Keratinocyte (primary cell): Measurements from ENCODE around the gene PRR7. TPM values are rescaled to one million over a fixed set of nuclear protein-coding genes. Genes with fewer than 3 reads are reported as not detected.

Experiments
- DNase-seq: peaks from one replicate; pipeline ENCODE4 v3.0.0-alpha.2; 2011; ENCODE audit warnings: low read depth, missing footprints, low spot score
- FAIRE-seq: peaks from 2 replicates; lab custom pipeline; 2011; peaks lifted over from hg19 to GRCh38; lab: Jason Lieb, UNC
- H2AFZ ChIP-seq: 2 replicates; pipeline ENCODE4 v1.6.0; 2012; ENCODE audit warnings: low read length, control low read depth, inconsistent platforms; ENCODE audit not compliant: control insufficient read depth
- H3K27ac ChIP-seq: 2 replicates; pipeline ENCODE4 v1.5.1; 2011; ENCODE audit warnings: low read length; ENCODE audit not compliant: control insufficient read depth, insufficient read depth
- H3K27me3 ChIP-seq: 3 replicates; pipeline ENCODE4 v1.6.0; 2011; ENCODE audit warnings: low read length; ENCODE audit not compliant: control insufficient read depth, insufficient read depth; ENCODE audit errors: extremely low read depth
- H3K36me3 ChIP-seq, 2 experiments: 2 replicates in 1 of 2; 3 replicates in 1 of 2; pipeline ENCODE4 v1.5.1; 2011; ENCODE audit warnings: low read length in 2 of 2, mild to moderate bottlenecking in 1 of 2; ENCODE audit not compliant: control insufficient read depth in 2 of 2, insufficient read depth in 2 of 2; ENCODE audit errors: extremely low read depth in 1 of 2
- H3K4me1 ChIP-seq: 3 replicates; pipeline ENCODE4 v1.5.1; 2011; ENCODE audit warnings: low read length; ENCODE audit not compliant: control insufficient read depth, insufficient read depth; ENCODE audit errors: extremely low read depth
- H3K4me2 ChIP-seq: 3 replicates; pipeline ENCODE4 v1.6.0; 2011; ENCODE audit warnings: low read depth, low read length; ENCODE audit not compliant: control insufficient read depth, insufficient read depth; ENCODE audit errors: extremely low read depth
- H3K4me3 ChIP-seq, 3 experiments: fragments of 200-600 bp in 1 of 3; sonication (generic) in 1 of 3; 2 replicates in 2 of 3; 3 replicates in 1 of 3; pipeline ENCODE4 v1.5.1; 2011 to 2016; ENCODE audit warnings: low read length in 3 of 3, mild to moderate bottlenecking in 3 of 3, control low read depth in 2 of 3, inconsistent platforms in 1 of 3, low read depth in 1 of 3, mixed read lengths in 1 of 3, mixed run types in 1 of 3, moderate library complexity in 1 of 3; ENCODE audit not compliant: control insufficient read depth in 2 of 3, insufficient read depth in 2 of 3; ENCODE audit errors: extremely low read depth in 1 of 3
- H3K79me2 ChIP-seq: 2 replicates; pipeline ENCODE4 v1.6.0; 2012; ENCODE audit warnings: low read length; ENCODE audit not compliant: control insufficient read depth, insufficient read depth
- H3K9ac ChIP-seq: 3 replicates; pipeline ENCODE4 v1.6.0; 2011; ENCODE audit warnings: low read length; ENCODE audit not compliant: control insufficient read depth, insufficient read depth; ENCODE audit errors: extremely low read depth
- H3K9me1 ChIP-seq: 3 replicates; pipeline ENCODE4 v1.6.0; 2011; ENCODE audit warnings: low read length; ENCODE audit not compliant: control insufficient read depth, insufficient read depth; ENCODE audit errors: extremely low read depth
- H3K9me3 ChIP-seq: 2 replicates; pipeline ENCODE4 v1.5.1; 2012; ENCODE audit warnings: low read depth, low read length; ENCODE audit not compliant: control insufficient read depth
- H4K20me1 ChIP-seq: 3 replicates; pipeline ENCODE4 v1.6.0; 2011; ENCODE audit warnings: low read length; ENCODE audit not compliant: control insufficient read depth, insufficient read depth; ENCODE audit errors: extremely low read depth
- CTCF ChIP-seq, 3 experiments: IDR thresholded peaks in 1 of 3; conservative IDR thresholded peaks in 1 of 3; optimal IDR thresholded peaks in 1 of 3; 2 replicates in 2 of 3; 3 replicates in 1 of 3; pipeline versions ENCODE3 to v1.5.1; 2011; ENCODE audit warnings: low read length in 3 of 3, mild to moderate bottlenecking in 3 of 3, moderate library complexity in 2 of 3, control low read depth in 1 of 3, inconsistent platforms in 1 of 3; ENCODE audit not compliant: insufficient read depth in 2 of 3; ENCODE audit errors: extremely low read depth in 1 of 3
- EZH2 ChIP-seq: IDR thresholded peaks from one replicate; pipeline ENCODE4 v1.6.1; 2012; ENCODE audit warnings: inconsistent platforms, mild to moderate bottlenecking, low read length, moderate library complexity
- dilution Hi-C: fragments of 300-500 bp; cut with MboI; formaldehyde crosslinking; loops from one replicate; pipeline ENCODE4 v1.7.0; 2020; ENCODE audit warnings: low sequenced_read_pairs; ENCODE audit not compliant: extremely low pct_ligation_motif_present
- polyA plus RNA-seq, 5 experiments: library from polyadenylated mRNA; depleted of rRNA in 3 of 5; stranded (reverse) in 3 of 5; stranded (forward) in 1 of 5; unstranded in 1 of 5; fragments of >200 nt; gene quantifications; 1 replicate in 1 of 5; 2 replicates in 3 of 5; 3 replicates in 1 of 5; pipeline versions ENCODE4 v1.2.1 to v1.2.3, GENCODE V29; 2011 to 2012; ENCODE audit warnings: missing spikeins in 2 of 5, low read depth in 1 of 5, low replicate concordance in 1 of 5

Gene PRR7
- polyA plus RNA-seq, 1 donor (not counting 4 experiments of a cell fraction or from before 2014, with no cell fraction given) = 1.1 TPM

DNA sequence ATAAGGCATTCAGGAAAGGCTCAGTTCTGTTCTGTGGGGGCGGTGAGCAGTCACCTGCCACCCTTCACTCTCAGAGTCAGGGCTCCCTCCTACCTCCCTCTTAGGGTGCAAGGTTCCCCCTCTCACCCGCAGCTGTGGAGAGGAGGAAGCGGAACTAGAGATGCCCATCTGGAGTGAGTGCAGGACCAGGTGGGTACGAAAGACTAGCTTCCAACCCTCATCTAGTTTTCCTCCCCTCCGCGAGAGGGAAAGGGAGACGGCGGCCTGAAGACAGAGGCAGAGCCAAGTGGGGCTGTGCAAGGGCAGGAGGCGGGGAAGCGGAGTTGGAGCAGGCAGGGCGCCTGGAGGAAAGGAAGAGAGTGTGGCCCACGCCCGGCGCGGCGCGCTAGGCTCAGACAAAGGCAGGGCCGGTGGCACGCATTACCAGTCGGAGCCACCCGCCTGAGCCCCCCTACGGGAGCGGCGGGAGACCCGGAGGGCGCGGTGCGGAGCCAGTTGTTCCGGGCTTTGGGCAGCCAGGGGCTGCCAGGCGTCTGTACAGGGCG is 7.3 kb downstream of the PRR7 start:
- peaks cover 12 to 14% of the 10 kb centered on the region in 2 experiments for H3K36me3 ChIP-seq
- peak overlapping the region; percentile 28 for H3K9ac ChIP-seq
- peaks cover 5% of the 10 kb centered on the region for H4K20me1 ChIP-seq
- no peak overlapping the region for H3K27ac ChIP-seq
- H3K4me2 ChIP-seq = peak overlapping the region; percentile 85
- H3K79me2 ChIP-seq = no peaks in the 10 kb centered on the region
- TF ChIP-seq EZH2 (no peak), CTCF (optimal IDR thresholded peaks at IDR 0.05 in 1 of 3, IDR thresholded peaks at IDR 0.05 in 1 of 3, conservative IDR thresholded peaks at IDR 0.05 in 1 of 3; ENCODE audit: extremely low read depth in 1 of 3, insufficient read depth in 2 of 3, low read length in 3 of 3) (no peak)
- DNase-seq = no peak
- H3K4me3 ChIP-seq = peak overlapping the region in 2 of 3 experiments; percentile 41 to 47
- no peaks in the 10 kb centered on the region for H3K9me1 ChIP-seq
- dilution Hi-C loops = no loop called here
- H3K27me3 ChIP-seq = no peaks in the 10 kb centered on the region
- H3K9me3 ChIP-seq = no peaks in the 10 kb centered on the region
- no peak overlapping the region for H2AFZ ChIP-seq
- peaks cover 27% of the 10 kb centered on the region for H3K4me1 ChIP-seq
- FAIRE-seq = no peak

GRCh38 chr5:177454397-177455035 is 7.9 kb downstream of the PRR7 start:
- H3K27ac ChIP-seq = peak overlapping the region; percentile 43
- no peak for FAIRE-seq

More at GRCh38 chr5:177454397-177455035, 7.9 kb downstream of the PRR7 start:
- H3K9me3 ChIP-seq = no peaks in the 10 kb centered on the region
- H3K4me2 ChIP-seq = peak overlapping the region; percentile 85
- H3K79me2 ChIP-seq = no peaks in the 10 kb centered on the region
- peak overlapping the region; percentile 66 for H3K9ac ChIP-seq
- peaks cover 22% of the 10 kb centered on the region for H3K4me1 ChIP-seq
- no peak for TF ChIP-seq EZH2
- TF ChIP-seq CTCF (optimal IDR thresholded peaks at IDR 0.05 in 1 of 3, IDR thresholded peaks at IDR 0.05 in 1 of 3, conservative IDR thresholded peaks at IDR 0.05 in 1 of 3; ENCODE audit: extremely low read depth in 1 of 3, insufficient read depth in 2 of 3, low read length in 3 of 3) = peak in 2 of 3 experiments; percentile 67 to 77
- no peaks in the 10 kb centered on the region for H3K9me1 ChIP-seq
- dilution Hi-C loops = no loop called here
- H3K27me3 ChIP-seq = no peaks in the 10 kb centered on the region
- peaks cover 5% of the 10 kb centered on the region for H4K20me1 ChIP-seq
- H3K4me3 ChIP-seq = peak overlapping the region; percentile 30 to 62 (median 50)
- peaks cover 12 to 15% of the 10 kb centered on the region in 2 experiments for H3K36me3 ChIP-seq
- H2AFZ ChIP-seq = peak overlapping the region; percentile 0
- DNase-seq = no peak
